SH-SY5Y (cell line): ENCODE measurements around the gene LRRTM4.

Source experiments
- GATA2 ChIP-seq: IDR thresholded peaks from 2 replicates; pipeline ENCODE4 v1.6.1; 2011; ENCODE audit warnings: mild to moderate bottlenecking, low read depth, low read length
- GATA3 ChIP-seq: IDR thresholded peaks from 2 replicates; pipeline ENCODE4 v1.6.1; 2011; ENCODE audit warnings: low read depth, mild to moderate bottlenecking, low read length, moderate library complexity

- TF ChIP-seq GATA3 (no peak), GATA2 (no peak)
Observed at GRCh38 chr2:77322431-77322830, 199.7 kb downstream of the LRRTM4 start.
